ENCODE data around the gene UBXN10. TPM values are rescaled to one million over a fixed set of nuclear protein-coding genes. Genes with fewer than 3 reads are reported as not detected.

The UBXN10 gene
- total and polyA plus RNA-seq, 2 of the 13 experiments (the other 11 are each of a cell fraction or from before 2014, with no cell fraction given): 0.04 to 0.05 TPM

- Histone ChIP-seq H3K9me3 (ENCODE audit: low read length) (no peaks in the 10 kb centered on the region), H3K4me3 (replicated peaks in 1 of 3; ENCODE audit: insufficient read depth in 1 of 3, low read depth in 2 of 3, low read length in 3 of 3) (no peak overlapping the region), H3K4me2 (ENCODE audit: low read depth, low read length) (no peak overlapping the region), H3K27ac (ENCODE audit: extremely low read length, insufficient read depth, low read length) (no peak overlapping the region), H3K4me1 (ENCODE audit: insufficient read depth, low read length) (peaks cover 15% of the 10 kb centered on the region), H3K9ac (ENCODE audit: insufficient read depth, low read depth, low read length) (no peak overlapping the region), H2AFZ (ENCODE audit: low read length) (no peak overlapping the region), H3K79me2 (ENCODE audit: insufficient read depth, low read length) (no peaks in the 10 kb centered on the region), H4K20me1 (ENCODE audit: insufficient read depth, low read length) (no peaks in the 10 kb centered on the region), H3K36me3 (replicated peaks in 1 of 2; ENCODE audit: control insufficient read depth in 1 of 2, insufficient read depth in 2 of 2, low read length in 2 of 2) (no peaks in the 10 kb centered on the region), H3K27me3 (ENCODE audit: control insufficient read depth in 1 of 2, insufficient read depth in 2 of 2, low read length in 2 of 2) (peaks cover 0 to 32% of the 10 kb centered on the region in 2 experiments; a peak in 1 of 5 replicates)
- 2% methylated on average over 2 of the region's 2 CpGs for WGBS (ENCODE audit: low lambda C conversion rate)
- CTCF ChIA-PET (ENCODE audit: low intra/inter-chr PET ratio, low total read pairs): no interaction called here
- ATAC-seq (no peak), DNase-seq (ENCODE audit: low spot score) (no peak), FAIRE-seq (no peak)
- in situ Hi-C loops (cut with HindIII; ENCODE audit: extremely low pct_ligation_motif_present, low pct_unique_long_range_greater_than_20kb): no loop called here
- BruUV-seq (replicated peaks): no TSS peak
- POLR2A ChIA-PET: no interaction called here
- intact Hi-C loops (cut with micrococcal nuclease; ENCODE audit: unreplicated experiment): no loop called here
- TF ChIP-seq, protein P1, sequence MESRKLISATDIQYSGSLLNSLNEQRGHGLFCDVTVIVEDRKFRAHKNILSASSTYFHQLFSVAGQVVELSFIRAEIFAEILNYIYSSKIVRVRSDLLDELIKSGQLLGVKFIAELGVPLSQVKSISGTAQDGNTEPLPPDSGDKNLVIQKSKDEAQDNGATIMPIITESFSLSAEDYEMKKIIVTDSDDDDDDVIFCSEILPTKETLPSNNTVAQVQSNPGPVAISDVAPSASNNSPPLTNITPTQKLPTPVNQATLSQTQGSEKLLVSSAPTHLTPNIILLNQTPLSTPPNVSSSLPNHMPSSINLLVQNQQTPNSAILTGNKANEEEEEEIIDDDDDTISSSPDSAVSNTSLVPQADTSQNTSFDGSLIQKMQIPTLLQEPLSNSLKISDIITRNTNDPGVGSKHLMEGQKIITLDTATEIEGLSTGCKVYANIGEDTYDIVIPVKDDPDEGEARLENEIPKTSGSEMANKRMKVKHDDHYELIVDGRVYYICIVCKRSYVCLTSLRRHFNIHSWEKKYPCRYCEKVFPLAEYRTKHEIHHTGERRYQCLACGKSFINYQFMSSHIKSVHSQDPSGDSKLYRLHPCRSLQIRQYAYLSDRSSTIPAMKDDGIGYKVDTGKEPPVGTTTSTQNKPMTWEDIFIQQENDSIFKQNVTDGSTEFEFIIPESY (CRISPR knock-in tag; IDR thresholded peaks at IDR 0.05): no peak
- no peak for TF ChIP-seq ZNF3 (CRISPR knock-in tag; IDR thresholded peaks at IDR 0.05)
Measured at GRCh38 chr1:20179371-20180128, 6.3 kb upstream of the UBXN10 start.

GRCh38 chr1:20180129-20180843, 5.6 kb upstream of the UBXN10 start:
- CTCF ChIA-PET (ENCODE audit: low intra/inter-chr PET ratio, low total read pairs): no interaction called here
- POLR2A ChIA-PET: no interaction called here
- no TSS peak for BruUV-seq (replicated peaks)
- Histone ChIP-seq H3K27ac (ENCODE audit: extremely low read length, insufficient read depth, low read length) (no peak overlapping the region), H3K79me2 (ENCODE audit: insufficient read depth, low read length) (no peaks in the 10 kb centered on the region), H3K36me3 (replicated peaks in 1 of 2; ENCODE audit: control insufficient read depth in 1 of 2, insufficient read depth in 2 of 2, low read length in 2 of 2) (no peaks in the 10 kb centered on the region), H2AFZ (ENCODE audit: low read length) (no peak overlapping the region), H4K20me1 (ENCODE audit: insufficient read depth, low read length) (no peaks in the 10 kb centered on the region), H3K27me3 (ENCODE audit: control insufficient read depth in 1 of 2, insufficient read depth in 2 of 2, low read length in 2 of 2) (peaks cover 0 to 28% of the 10 kb centered on the region in 2 experiments; a peak in 1 of 5 replicates), H3K4me1 (ENCODE audit: insufficient read depth, low read length) (peaks cover 21% of the 10 kb centered on the region), H3K4me2 (ENCODE audit: low read depth, low read length) (no peak overlapping the region), H3K9ac (ENCODE audit: insufficient read depth, low read depth, low read length) (no peak overlapping the region), H3K4me3 (replicated peaks in 1 of 3; ENCODE audit: insufficient read depth in 1 of 3, low read depth in 2 of 3, low read length in 3 of 3) (no peak overlapping the region), H3K9me3 (ENCODE audit: low read length) (no peaks in the 10 kb centered on the region)
- 31% methylated on average over 2 of the region's 6 CpGs for WGBS (ENCODE audit: low lambda C conversion rate)
- ATAC-seq: no peak
- in situ Hi-C loops (cut with HindIII; ENCODE audit: extremely low pct_ligation_motif_present, low pct_unique_long_range_greater_than_20kb) (no loop called here), intact Hi-C loops (cut with micrococcal nuclease; ENCODE audit: unreplicated experiment) (no loop called here)
- no peak for TF ChIP-seq SRF (IDR thresholded peaks at IDR 0.05; ENCODE audit: low read depth, low read length)
- TF ChIP-seq SPEN (CRISPR knock-in tag; IDR thresholded peaks at IDR 0.05; ENCODE audit: low read depth): no peak
- no peak for TF ChIP-seq ZNF713 (CRISPR knock-in tag; IDR thresholded peaks at IDR 0.05)
- TF ChIP-seq NCOA5 (CRISPR knock-in tag; IDR thresholded peaks at IDR 0.05): no peak
- TF ChIP-seq POGZ (CRISPR knock-in tag; IDR thresholded peaks at IDR 0.05): no peak
- no peak for TF ChIP-seq ZNF749 (CRISPR knock-in tag; IDR thresholded peaks at IDR 0.05; ENCODE audit: borderline replicate concordance)
- no peak for TF ChIP-seq MAF1 (CRISPR knock-in tag; IDR thresholded peaks at IDR 0.05; ENCODE audit: borderline replicate concordance)
- FAIRE-seq: no peak
- DNase-seq (ENCODE audit: low spot score): no peak
